Skin epidermis (tissue), 12 donors: ENCODE data around the gene INHBB.
"Not testable (repeated sequence)": the region's sequence is repeated elsewhere in the genome, so short reads cannot be mapped to it uniquely, and the experiment has no call there.

Experiments used
- H3K27ac ChIP-seq, 21 experiments: fragments of 200-600 bp; sonication (generic) in 11 of 21; one replicate each; pipeline ENCODE4 v1.5.0; 2020; ENCODE audit warnings: mild to moderate bottlenecking in 3 of 21, inconsistent platforms in 2 of 21, moderate library complexity in 2 of 21
- H3K4me3 ChIP-seq, 7 experiments: fragments of 200-600 bp; sonication (generic) in 2 of 7; one replicate each; pipeline ENCODE4 v1.5.0; 2020; ENCODE audit warnings: inconsistent platforms in 2 of 7, mild to moderate bottlenecking in 2 of 7, moderate library complexity in 1 of 7

INHBB gene

GRCh38 chr2:120314690-120315366 lies 31.1 kb upstream of the INHBB start:
- H3K4me3 ChIP-seq, result no peak overlapping the region
- no peak overlapping the region for H3K27ac ChIP-seq

- no peak overlapping the region for H3K27ac ChIP-seq
- H3K4me3 ChIP-seq, result no peak overlapping the region
These were observed 30.4 kb upstream of the INHBB start for GRCh38 chr2:120315367-120316033.

GRCh38 chr2:120316071-120316470 lies 29.9 kb upstream of the INHBB start:
- Histone ChIP-seq H3K27ac (no peak overlapping the region), H3K4me3 (no peak overlapping the region)

GRCh38 chr2:120316528-120317179 lies 29.3 kb upstream of the INHBB start:
- H3K27ac ChIP-seq, result no peak overlapping the region
- no peak overlapping the region for H3K4me3 ChIP-seq

GRCh38 chr2:120317180-120317533 lies 28.8 kb upstream of the INHBB start:
- Histone ChIP-seq H3K27ac (no peak overlapping the region), H3K4me3 (no peak overlapping the region)

- no peak overlapping the region for H3K27ac ChIP-seq
- H3K4me3 ChIP-seq, result no peak overlapping the region
These were observed 28.0 kb upstream of the INHBB start for GRCh38 chr2:120317916-120318315.

- peak overlapping the region in 3 of 21 experiments; percentile 3 to 51 (median 36) for H3K27ac ChIP-seq
- H3K4me3 ChIP-seq, result no peak overlapping the region
These were observed 27.3 kb upstream of the INHBB start for GRCh38 chr2:120318626-120319025.

- Histone ChIP-seq H3K27ac (peak overlapping the region in 6 of 21 experiments; percentile 3 to 65 (median 48)), H3K4me3 (no peak overlapping the region)
These were observed 26.8 kb upstream of the INHBB start for GRCh38 chr2:120319123-120319522.

- Histone ChIP-seq H3K27ac (peak overlapping the region in 6 of 21 experiments; percentile 3 to 65 (median 48)), H3K4me3 (no peak overlapping the region)
These were observed 26.1 kb upstream of the INHBB start for GRCh38 chr2:120319686-120320317.

- no peak overlapping the region for H3K4me3 ChIP-seq
- H3K27ac ChIP-seq, result peak overlapping the region in 2 of 21 experiments; percentile 34 to 44
These were observed 25.6 kb upstream of the INHBB start for GRCh38 chr2:120320318-120320851.

- H3K27ac ChIP-seq, H3K4me3 ChIP-seq: not testable (repeated sequence)
These were observed 24.9 kb upstream of the INHBB start for GRCh38 chr2:120320887-120321556.

- Histone ChIP-seq H3K4me3 (no peak overlapping the region), H3K27ac (no peak overlapping the region)
These were observed 24.1 kb upstream of the INHBB start for GRCh38 chr2:120321721-120322284.

- Histone ChIP-seq H3K4me3 (no peak overlapping the region), H3K27ac (no peak overlapping the region)
These were observed 23.6 kb upstream of the INHBB start for GRCh38 chr2:120322329-120322728.

- no peak overlapping the region for H3K27ac ChIP-seq
- no peak overlapping the region for H3K4me3 ChIP-seq
These were observed 22.7 kb upstream of the INHBB start for GRCh38 chr2:120323214-120323613.

GRCh38 chr2:120323807-120324399 lies 22.0 kb upstream of the INHBB start:
- Histone ChIP-seq H3K4me3 (no peak overlapping the region), H3K27ac (no peak overlapping the region)

- Histone ChIP-seq H3K4me3 (no peak overlapping the region), H3K27ac (no peak overlapping the region)
These were observed 21.0 kb upstream of the INHBB start for GRCh38 chr2:120324933-120325332.

GRCh38 chr2:120326066-120326465 lies 19.9 kb upstream of the INHBB start:
- Histone ChIP-seq H3K4me3 (no peak overlapping the region), H3K27ac (no peak overlapping the region)

GRCh38 chr2:120330946-120331822 lies 14.8 kb upstream of the INHBB start:
- H3K4me3 ChIP-seq, result no peak overlapping the region
- no peak overlapping the region for H3K27ac ChIP-seq
